GM18907 (cell line): Measurements from ENCODE around the gene TPRN.
A peak's percentile ranks its signal among the peaks of the same experiment; 100 is the strongest.

Experiments used
- ATAC-seq: cut with Tn5 transposase; IDR thresholded peaks from one replicate; pipeline ENCODE4 v1.9.1; 2021; ENCODE audit warnings: mild to moderate bottlenecking, moderate library complexity; ENCODE audit not compliant: unreplicated experiment

TPRN gene

DNA sequence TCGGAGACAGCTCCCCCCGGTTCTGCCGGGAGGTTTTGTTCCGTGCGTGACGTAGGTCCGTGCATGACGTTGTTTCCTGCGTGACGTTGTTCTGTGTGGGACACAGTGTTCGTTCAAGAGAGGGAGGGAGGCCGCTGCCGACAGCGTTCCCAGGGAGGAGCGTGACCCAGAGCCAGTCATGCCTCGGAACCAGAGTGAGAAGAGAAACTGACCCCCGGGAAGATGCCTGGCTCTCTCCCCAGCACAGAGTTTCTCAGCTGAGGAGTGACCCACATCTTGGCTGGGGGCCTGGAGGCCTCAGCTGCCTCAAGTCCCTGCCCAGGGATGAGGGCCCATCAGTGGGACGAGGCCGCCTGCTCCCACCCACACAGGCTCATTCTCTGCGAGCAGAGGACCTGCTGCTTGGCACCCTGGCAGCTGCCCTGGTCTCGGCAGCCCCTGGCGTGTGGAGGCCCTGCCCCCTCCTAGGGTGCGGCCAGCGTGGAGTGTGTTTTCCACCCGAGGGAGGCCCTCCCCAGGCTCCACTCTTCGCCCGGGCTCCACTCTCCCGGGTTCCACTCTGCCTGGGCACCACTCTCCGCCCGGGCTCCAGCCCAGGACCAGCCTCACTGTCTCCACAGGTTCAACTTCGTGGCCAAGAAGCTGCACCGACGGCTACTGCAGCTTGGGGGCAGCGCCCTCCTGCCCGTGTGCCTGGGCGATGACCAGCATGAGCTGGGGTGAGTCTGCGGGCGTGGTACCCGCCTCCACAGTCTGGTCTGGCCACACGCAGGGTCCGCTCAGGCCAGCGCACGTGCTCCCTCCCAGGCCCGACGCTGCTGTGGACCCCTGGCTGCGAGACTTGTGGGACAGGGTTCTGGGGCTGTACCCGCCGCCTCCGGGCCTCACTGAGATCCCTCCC is 12.9 kb upstream of the TPRN start:
- ATAC-seq = no peak

DNA sequence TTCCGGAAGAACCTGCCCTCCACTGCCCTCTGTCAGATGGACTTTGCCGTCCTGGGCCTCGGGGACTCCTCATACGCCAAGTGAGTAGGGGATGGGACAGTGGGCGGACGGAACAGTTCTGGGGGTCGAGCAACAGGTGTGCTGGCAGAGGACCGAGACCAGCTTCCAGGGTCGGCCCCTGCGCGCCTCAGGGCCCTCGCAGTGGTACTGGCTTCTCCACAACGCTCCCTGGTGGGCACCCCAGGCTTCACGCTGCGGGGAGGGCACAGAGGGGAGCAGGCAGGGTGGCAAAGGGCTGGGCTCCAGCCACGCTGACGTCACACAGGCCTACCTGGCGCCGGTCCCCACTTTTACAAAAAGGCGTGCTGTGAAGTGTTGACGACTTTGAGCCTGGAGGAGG is 12.0 kb upstream of the TPRN start:
- ATAC-seq = no peak

DNA sequence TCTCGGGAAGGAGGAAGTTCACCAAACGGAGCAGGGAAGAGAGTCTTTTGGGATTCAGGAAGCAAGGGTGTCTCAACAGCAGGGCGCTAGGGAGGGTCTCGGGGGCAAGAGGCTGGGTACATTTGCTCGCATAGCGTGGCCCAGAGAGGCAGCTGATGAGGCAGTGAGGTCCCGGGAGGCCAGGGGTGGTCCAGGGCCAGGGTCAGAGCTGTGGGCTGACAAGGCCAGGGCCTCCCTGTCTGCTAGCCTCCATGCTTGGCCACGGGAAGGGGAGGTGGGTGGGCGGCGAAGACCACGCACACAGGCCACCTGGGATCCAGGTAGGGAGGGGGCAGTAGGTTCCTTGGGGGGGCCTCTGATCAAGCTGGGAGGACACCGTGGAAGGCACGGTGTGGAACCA is 11.0 kb upstream of the TPRN start:
- ATAC-seq = no peak

DNA sequence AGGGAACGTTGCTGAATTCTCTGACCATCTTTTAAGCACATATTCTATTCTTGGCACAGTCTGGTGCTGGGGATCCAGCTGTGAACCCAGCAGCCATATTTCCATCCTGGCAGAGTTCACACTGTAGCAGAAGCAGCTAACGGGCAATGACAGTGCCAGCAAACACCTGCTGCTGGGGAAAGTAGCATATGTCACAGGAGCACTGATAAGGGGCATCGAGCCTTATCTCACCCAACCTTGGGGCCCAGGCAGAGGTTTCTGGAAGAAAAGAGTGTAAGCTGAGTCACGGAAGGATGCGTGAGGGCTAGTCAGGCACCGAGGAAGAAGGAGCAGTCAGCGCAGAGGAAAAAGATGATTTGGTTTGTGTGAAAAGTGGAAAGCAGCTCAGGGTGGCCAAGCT is 6.1 kb upstream of the TPRN start:
- ATAC-seq = no peak

DNA sequence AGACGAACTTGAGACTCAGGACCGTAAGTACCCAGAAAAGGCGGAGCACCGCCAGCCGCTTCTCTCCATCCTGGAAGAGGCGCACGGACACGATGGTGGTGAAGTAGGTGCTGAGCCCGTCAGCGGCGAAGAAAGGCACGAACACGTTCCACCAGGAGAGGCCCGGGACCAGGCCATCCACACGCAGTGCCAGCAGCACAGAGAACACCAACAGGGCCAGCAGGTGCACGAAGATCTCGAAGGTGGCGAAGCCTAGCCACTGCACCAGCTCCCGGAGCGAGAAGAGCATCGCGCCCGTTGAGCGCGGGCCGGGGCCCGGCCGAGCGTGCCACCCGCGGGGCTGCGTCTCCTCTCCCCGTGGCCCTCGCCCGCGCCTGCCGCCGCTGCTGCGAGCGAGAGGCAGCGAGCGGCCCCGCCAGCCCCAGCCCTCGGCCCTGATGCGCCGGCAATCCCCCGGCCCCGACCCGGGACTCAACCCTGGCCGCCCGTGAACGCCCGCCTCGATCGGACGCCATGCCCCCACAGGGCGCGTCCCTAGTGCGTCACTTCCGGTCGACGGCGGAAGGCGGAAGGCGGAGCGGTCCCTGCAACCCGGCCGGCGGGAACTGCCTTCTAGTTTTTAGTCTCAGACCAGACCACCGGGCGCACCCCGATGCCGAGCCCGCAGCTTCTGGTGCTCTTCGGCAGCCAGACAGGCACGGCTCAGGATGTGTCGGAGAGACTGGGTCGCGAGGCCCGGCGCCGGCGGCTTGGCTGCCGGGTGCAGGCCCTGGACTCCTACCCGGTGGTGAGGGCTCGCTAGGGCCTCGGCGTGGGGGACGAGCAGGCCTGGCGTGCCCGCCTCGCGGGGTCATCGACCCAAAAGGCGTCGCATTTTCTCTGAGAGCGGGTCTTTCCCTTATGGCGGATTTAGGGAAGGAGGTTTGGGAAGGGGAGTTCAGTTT is 4.9 kb upstream of the TPRN start, which contains the start of the genes NDOR1 and TMEM203:
Gene NDOR1 (plus strand): TSS at position 575 of the 944 bp plus-strand sequence. CDS start 78 bp downstream, at position 653.
Gene TMEM203 (minus strand): TSS at position 523 of the 944 bp plus-strand sequence. CDS start 234 bp downstream, at position 289.
- ATAC-seq = peak; percentile 56

DNA sequence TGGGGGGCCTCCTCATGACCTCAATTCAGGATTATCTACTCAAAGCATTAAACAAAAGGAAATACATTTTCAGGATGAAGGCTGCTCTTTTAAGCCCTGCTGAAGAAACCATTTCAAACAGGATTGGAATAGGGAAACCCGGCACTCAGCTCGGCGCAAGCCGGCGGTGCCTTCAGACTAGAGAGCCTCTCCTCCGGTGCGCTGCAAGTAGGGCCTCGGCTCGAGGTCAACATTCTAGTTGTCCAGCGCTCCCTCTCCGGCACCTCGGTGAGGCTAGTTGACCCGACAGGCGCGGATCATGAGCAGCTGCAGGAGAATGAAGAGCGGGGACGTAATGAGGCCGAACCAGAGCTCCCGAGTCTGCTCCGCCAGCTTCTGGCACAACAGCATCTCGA is 4.2 kb upstream of the TPRN start:
- no peak for ATAC-seq

DNA sequence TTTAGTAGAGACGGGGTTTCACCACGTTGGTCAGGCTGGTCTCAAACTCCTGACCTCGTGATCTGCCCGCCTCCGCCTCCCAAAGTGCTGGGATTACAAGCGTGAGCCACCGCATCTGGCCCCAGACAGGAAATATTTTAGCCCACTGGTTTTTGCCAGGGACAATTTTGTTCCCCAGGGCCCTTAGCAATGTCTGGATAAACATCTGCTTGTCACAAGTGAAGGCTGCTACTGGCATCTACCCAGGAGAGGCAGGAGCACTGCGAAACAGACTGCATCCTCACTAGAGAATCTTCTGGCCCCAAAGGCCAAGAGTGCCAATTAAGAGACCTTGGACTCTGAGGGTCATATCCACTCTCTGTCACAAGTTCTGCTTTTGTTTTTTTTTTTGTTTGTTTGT is 2.4 kb upstream of the TPRN start:
- ATAC-seq = no peak

DNA sequence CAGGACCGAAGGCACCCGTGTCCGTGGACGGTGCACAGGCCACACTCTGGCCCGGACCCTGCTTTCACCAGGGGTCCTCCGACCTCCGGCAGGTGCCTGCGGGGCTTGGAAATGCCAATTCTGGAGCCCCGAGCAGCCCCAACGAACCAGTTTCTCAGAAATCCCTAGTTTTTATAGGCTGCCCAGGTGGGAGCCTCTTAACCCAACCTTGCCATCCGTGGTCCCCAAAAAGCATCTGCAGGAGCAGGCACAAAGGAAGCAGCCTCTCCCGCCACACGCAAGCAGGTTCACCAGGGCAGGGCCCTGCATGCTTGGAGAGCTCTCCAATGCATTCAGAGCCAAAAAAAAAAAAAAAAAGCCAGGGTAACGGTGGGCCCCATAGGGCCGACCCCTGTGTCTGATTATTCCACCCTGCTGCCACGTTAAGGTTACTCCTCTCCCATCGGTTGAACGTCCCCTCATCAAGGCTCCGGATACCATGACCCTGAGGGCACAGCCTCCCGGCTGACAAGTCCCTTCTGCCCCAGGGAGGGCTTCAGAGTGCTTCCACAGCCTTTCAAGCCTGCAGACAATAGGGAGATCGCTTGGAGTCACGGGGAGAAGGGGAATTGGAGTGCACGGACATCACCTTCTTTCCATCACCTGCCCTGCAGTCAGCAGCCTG is 796 bp upstream of the TPRN start:
- ATAC-seq = no peak

DNA sequence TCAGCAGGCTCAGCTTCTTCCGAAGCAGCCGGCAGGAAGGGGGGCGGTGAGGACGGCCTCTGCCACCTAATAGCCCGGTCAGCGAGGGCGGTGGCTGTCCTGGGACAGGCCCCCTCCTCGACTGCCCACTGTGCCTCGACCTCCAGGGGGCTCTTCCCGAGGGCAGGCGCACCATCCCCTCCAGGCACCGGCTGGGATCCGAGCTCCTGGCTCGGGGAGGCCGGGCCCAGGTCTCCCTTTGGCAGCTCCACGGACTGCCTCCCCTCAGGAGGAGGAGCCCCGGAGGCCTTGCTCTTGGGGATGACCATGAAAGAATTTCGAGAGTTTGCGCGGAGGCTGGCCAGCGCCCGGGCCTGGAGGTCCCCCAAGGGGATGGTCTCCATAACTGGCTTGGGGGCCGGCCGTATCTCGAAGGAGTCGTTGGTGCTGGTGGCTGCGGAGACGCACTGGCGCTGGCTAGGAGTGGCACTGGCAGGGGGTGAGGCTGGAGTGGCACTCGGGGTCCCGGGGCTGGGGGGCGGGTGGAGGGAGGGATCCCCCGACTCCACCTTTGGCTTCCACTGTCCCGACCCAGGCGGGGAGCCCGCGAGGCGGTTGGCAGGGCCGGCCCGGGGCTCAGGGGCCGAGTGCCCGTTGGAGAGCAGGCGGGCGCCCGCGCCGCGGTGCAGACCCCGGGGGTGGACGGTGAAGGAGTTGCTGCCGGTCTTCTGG is 975 bp downstream of the TPRN start:
- ATAC-seq = no peak

DNA sequence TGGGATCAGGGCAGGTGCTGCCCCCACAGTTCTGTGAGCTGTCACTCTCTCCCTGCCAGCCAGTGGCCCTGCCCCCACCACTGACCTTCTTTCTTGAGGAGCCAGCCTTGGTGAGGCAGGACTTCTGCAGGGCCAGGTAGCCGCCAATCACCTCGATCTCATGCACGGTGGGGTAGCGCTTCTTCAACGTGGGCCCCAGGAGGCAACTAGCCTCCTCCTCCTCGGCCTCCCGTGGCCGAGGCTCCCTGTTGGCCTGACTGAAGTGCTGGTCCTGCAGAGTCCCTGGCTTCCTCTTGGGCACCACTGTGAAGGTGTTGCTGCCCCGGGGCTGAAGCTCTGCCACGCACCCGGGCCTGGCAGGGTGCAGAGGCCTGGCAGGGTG is 1.6 kb downstream of the TPRN start:
- no peak for ATAC-seq

DNA sequence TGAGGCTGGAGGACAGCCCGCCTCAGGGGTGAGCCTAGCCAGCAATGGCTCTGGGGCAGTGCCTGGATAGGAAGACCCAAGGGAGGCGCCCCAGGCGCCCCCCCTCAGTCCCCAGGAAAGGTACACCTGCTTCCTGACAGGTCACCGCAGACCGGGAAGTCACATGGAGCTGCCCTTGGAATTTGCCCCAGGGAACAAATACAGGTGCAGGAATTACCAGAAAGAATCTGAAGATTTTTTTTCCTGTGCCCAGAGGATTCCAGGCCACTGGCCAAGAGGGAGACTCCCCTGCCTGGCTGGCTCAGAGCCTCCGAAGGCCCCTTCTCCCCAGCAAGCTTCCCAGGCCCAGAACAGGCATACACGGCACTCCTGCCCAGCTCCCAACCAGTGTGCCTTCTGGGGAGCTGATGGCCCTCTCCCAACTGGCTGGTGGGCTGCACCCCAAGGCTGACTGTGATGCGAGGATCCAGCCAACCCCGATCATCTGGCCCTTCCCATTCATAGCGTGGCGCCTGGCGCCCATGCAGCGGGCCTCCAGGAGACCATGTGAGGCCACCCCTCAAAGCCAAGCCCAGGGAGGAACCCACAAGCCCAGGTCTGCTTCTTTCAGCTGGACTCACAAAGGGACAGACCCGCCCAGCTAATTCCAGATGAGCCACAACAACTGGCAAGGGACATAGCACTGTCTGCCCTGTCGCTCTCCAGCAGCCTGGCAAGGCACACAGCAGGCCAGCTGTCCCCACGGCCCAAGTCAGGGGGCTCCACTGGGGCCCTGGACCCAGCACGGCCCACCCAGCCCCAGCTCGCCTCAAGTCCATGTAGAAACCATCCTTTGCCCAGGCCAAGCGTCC is 2.3 kb downstream of the TPRN start:
- ATAC-seq = no peak

DNA sequence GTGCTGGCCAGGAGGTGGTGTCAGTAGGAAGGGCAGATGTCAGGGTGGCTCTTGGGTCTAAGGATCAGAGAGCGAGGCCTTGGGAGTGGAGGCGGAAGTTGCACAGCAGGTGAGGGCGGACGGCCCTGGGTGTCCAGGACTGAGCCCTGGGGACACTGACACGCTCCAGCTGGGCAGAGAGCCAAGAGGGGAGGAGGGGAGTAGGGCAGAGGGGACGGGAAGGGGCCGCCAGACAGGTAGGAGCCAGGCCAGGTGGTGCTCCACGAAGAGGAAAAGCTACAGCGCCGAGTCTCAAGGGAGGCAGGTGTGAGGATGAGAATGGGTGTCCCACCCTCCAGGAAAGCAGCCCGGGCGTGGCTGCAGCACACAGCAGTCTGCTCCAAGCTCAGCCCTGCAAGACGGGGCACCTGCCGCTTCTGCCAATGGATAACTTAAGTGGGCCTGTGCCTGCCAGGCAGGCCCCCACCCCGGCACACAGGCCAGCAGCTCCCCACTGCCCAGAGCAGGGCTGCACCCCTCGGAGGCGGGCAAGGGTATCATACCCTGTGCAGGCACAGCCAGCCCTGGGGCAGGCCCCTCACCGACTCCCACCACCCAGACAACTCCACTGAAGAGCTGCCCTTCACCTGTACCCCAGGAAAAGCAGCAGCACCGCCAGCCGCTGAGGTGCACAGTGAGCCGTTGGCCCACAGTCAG is 4.9 kb downstream of the TPRN start:
- no peak for ATAC-seq

DNA sequence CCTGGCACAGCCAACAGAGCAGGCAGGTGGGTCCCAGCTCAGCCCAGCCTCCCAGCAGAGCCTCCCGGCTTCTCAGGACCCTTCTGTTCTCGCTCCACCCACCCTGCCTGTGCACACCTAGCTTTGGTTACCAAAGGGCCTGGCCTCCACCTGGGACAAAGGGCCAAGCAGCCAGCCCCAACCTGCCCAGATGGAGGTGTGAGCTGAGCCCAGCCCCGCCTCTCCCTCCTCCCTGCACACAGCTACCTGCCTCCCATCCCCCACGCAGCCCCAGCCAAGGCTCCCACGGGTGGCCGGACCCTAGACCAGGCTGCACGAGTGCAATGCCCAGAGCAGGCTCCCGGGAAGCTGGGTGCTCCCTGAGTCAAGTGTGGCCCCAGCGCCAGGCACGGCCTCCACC is 5.6 kb downstream of the TPRN start:
- no peak for ATAC-seq

DNA sequence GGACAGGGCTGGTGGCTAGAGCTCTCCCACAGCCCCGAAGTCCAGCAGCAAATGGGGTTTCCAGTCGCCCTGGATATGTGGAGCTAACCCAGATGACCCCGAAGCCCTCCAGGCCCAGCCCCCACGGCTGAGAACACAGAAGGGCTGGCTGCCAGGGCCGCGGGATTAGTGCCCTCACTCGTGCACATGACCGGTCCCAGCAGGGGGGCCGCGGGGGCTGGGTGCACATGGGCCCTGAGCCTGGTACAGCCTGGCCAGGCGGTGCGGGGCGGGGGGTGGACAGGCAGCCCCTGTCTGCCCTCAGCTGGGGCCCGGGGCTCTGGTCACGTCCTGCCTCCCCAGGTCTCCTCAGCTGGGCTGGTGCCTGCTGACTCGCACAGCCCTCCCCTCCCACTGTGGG is 6.2 kb downstream of the TPRN start:
- ATAC-seq = no peak

DNA sequence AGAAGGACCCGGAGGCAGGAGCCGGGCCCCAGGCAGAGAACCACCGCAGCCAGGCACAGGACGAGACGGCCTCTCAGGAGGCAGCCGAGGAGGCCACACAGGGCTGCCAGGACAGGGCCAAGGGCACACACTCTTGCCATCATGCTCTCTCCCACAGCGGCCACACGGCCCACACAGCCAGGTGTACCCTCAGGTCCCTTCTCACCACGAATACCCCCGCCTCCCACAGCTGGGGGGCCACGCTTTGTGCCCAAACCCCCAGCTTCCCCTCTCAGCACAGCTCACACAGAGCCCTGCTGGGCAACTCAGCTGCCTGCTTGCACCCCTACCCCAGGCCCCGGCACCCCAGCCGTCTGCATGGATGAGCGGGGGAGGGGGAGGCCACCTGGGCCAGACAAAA is 6.8 kb downstream of the TPRN start:
- ATAC-seq = no peak

DNA sequence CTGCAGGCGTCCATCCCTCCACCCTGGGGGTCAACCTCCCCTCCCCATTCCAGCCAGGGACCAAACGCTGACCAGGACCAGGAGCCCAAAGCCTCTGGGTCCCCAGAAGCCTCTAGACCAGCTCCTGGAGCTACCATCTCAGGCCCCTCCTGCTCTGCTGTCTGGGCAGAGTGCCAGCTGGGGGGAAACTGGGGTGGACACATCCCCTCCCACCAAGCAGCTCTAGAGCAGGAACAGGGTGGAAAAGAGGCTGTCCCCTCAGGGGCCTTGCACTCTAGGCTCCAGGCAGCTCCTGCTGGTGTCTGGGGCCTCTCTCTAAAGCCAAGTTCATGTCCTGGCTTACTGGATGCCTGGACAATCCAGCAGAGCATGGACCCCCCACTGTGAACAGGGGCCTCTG is 7.7 kb downstream of the TPRN start:
- ATAC-seq = no peak

DNA sequence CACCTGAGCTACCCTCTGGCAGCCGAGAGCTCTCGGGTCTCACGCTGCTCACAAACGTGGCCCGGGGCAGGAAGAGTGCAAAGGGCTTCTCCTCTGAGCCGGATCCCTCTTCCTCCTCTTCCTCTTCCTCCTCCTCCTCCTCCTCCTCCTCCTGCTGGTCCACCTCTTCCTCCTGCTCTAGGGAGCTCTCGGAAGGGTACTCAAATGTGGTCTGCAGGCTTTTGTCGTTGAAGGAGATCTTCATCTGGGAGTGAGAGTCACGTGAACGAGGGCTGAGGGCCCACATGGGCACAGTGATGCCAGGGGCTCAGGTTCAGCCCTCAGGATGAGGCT is 8.1 kb downstream of the TPRN start:
- no peak for ATAC-seq

DNA sequence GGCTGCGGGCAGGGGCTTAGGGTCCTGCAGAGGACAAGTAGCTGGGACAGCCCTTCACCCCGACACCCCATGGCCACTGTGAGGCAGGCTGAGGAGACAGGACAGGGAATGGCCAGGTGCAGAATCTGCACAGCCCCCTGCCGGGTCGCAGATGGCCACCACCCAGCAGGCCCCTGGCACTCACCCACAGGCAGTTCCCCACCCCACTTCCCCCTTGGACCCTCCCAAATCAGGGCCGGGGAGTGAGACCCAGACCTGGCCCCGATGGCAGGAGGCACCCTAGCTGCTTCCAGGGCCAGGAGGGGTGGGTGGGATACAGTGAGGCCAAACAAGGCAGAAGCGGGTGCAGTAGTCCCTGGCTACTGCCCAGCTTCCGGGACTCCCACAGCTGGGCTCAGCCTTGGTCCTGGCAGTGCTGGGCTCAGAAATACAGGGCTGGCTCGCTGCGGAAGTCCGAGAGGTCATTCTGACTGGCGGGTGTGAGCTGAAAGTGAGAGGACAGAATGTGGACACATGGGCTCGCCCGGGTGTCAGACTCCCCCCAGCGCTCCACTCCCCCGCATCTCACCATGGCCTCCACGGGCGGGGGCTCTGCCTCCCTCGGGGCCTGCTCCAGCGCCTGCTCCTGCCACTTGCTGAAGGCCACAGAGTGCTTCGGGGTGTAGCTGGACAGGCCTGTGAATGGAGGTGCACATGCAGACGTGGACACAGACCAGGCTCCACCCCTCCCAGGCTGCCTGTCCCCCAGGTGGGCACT is 8.7 kb downstream of the TPRN start:
- ATAC-seq = no peak
